Suprapubic skin (tissue), 4 donors: ENCODE results near the gene SRGAP1. TPM values are rescaled to one million over a fixed set of nuclear protein-coding genes. Genes with fewer than 3 reads are reported as not detected.
"Not testable (repeated sequence)": the region's sequence is repeated elsewhere in the genome, so short reads cannot be mapped to it uniquely, and the experiment has no call there.

Experiments used
- DNase-seq, 2 donors: peaks; one replicate each; pipeline ENCODE4 v3.0.0-alpha.2; 2019; ENCODE audit warnings: low spot score in 2 of 2
- H3K27ac ChIP-seq: fragments of 200-600 bp; sonication (generic); one replicate; pipeline ENCODE4 v1.5.1; 2019
- H3K27me3 ChIP-seq: fragments of 200-600 bp; sonication (generic); one replicate; pipeline ENCODE4 v1.5.1; 2019
- H3K36me3 ChIP-seq: fragments of 200-600 bp; sonication (generic); one replicate; pipeline ENCODE4 v1.5.1; 2019
- H3K4me1 ChIP-seq: fragments of 200-600 bp; sonication (generic); one replicate; pipeline ENCODE4 v1.5.1; 2019
- H3K4me3 ChIP-seq: fragments of 200-600 bp; sonication (generic); one replicate; pipeline ENCODE4 v1.5.1; 2019; ENCODE audit warnings: mild to moderate bottlenecking
- H3K9me3 ChIP-seq: fragments of 200-600 bp; sonication (generic); one replicate; pipeline ENCODE4 v1.5.1; 2019
- EP300 ChIP-seq: sonication (generic); formaldehyde crosslinking; IDR thresholded peaks from one replicate; pipeline ENCODE4 v1.6.1; 2017; ENCODE audit warnings: antibody characterized with exemption
- POLR2A ChIP-seq, 2 donors: fragments of 450-650 bp; IDR thresholded peaks; one replicate each; pipeline ENCODE4 v1.6.1; 2017; ENCODE audit warnings: antibody characterized with exemption in 2 of 2, mild to moderate bottlenecking in 2 of 2, moderate library complexity in 2 of 2
- POLR2AphosphoS5 ChIP-seq, 3 donors: sonication (generic); formaldehyde crosslinking; IDR thresholded peaks; one replicate each; pipeline ENCODE4 v1.6.1; 2017; ENCODE audit warnings: antibody characterized with exemption in 3 of 3
- WGBS: methylation state at CpG from one replicate; pipeline ENCODE4 v1.1.5; 2018; 5-methylcytosine and 5-hydroxymethylcytosine counted together
- total RNA-seq, 4 donors: library from RNA; depleted of rRNA; stranded (reverse); fragments of >200 nt; gene quantifications; one replicate each; pipeline ENCODE4 v1.1.0, GENCODE V29; 2016
- TF ChIP-seq, protein P1 (sequence below), 2 donors: fragments of 200-600 bp in 1 of 2; fragments of 450-650 bp in 1 of 2; sonication (generic) in 1 of 2; IDR thresholded peaks; one replicate each; pipeline ENCODE4 v1.5.1; 2016 to 2019; ENCODE audit warnings: antibody characterized with exemption in 2 of 2, mild to moderate bottlenecking in 1 of 2, moderate library complexity in 1 of 2

Gene SRGAP1
- total RNA-seq, 4 donors from 2014 or later: 8.4 to 10.9 (median 9.8) TPM

DNA sequence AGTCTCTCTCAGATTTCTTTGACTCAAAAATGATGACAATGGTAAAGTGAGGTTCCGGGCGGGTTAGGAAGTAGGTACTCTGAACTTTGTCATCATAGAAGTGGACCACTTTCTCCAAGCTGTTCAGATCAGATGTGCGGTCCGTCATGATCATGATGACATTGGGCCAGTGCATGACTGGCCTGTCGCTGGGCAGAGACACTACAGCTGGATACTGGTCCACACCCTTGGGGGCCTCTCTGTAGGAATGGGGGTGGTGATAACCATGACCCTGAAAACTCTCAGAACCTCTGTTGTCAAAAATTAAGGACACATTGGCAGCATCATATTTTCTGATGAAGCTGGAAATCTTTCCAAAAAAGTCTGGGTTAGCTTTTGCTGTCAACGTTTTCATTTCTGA is 349.4 kb downstream of the SRGAP1 start:
- Histone ChIP-seq H3K27me3 (no peaks in the 10 kb centered on the region), H3K9me3 (no peaks in the 10 kb centered on the region), H3K4me1 (no peaks in the 10 kb centered on the region), H3K36me3 (peaks cover 24% of the 10 kb centered on the region), H3K4me3 (no peak overlapping the region), H3K27ac (no peak overlapping the region)
- TF ChIP-seq POLR2AphosphoS5 (IDR thresholded peaks at IDR 0.05): no peak
- no peak for TF ChIP-seq POLR2A (IDR thresholded peaks at IDR 0.05)
- TF ChIP-seq, protein P1, sequence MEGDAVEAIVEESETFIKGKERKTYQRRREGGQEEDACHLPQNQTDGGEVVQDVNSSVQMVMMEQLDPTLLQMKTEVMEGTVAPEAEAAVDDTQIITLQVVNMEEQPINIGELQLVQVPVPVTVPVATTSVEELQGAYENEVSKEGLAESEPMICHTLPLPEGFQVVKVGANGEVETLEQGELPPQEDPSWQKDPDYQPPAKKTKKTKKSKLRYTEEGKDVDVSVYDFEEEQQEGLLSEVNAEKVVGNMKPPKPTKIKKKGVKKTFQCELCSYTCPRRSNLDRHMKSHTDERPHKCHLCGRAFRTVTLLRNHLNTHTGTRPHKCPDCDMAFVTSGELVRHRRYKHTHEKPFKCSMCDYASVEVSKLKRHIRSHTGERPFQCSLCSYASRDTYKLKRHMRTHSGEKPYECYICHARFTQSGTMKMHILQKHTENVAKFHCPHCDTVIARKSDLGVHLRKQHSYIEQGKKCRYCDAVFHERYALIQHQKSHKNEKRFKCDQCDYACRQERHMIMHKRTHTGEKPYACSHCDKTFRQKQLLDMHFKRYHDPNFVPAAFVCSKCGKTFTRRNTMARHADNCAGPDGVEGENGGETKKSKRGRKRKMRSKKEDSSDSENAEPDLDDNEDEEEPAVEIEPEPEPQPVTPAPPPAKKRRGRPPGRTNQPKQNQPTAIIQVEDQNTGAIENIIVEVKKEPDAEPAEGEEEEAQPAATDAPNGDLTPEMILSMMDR (IDR thresholded peaks at IDR 0.05): no peak
- no peak for TF ChIP-seq EP300
- no peak for DNase-seq
- WGBS: 94% methylated on average over 6 of the region's 6 CpGs

DNA sequence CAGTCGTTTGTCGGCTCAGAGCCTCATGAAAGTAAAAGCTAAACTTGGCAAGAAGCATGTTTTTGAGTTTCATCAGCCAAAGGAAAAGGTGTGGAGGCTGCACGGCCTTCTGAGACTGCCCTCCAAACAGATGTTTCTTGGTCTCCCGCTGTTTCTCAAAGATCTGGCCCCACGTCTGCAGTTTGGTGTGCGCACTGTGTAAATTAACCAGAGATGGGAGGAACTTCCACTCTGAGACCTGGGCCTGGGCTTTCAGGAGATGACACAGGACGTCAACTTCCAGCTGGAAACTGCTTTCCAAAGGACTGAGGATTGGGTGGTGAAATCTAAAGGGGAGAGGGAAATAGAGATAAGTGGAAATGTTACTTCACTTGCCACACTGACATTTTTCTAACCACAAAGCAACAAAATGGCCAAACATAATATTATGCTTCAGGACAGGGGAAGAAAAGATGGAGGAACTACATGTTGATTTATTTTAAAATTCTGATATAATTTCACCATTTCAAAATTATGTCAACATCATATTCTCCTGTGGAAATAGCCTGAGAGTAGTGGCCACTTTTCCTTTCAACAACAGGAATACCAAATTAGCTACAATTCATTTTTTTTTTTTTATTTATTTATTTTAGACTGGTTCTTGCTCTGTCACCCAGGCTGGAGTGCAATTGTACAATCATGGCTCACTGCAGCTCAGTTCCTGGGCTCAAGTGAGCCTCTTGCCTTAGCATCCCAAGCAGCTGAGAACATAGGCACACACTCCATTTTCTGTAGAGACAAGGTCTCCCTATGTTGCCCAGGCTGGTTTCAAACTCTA is 350.0 kb downstream of the SRGAP1 start:
- no peaks in the 10 kb centered on the region for H3K27me3 ChIP-seq
- no peaks in the 10 kb centered on the region for H3K4me1 ChIP-seq
- TF ChIP-seq POLR2AphosphoS5 (IDR thresholded peaks at IDR 0.05) (no peak), EP300 (no peak), POLR2A (IDR thresholded peaks at IDR 0.05) (no peak)
- TF ChIP-seq, protein P1 (IDR thresholded peaks at IDR 0.05): no peak
- H3K4me3 ChIP-seq: no peak overlapping the region
- H3K27ac ChIP-seq: no peak overlapping the region
- WGBS: 91% methylated on average over 7 of the region's 7 CpGs
- no peaks in the 10 kb centered on the region for H3K9me3 ChIP-seq
- no peak for DNase-seq
- H3K36me3 ChIP-seq: peaks cover 24% of the 10 kb centered on the region

DNA sequence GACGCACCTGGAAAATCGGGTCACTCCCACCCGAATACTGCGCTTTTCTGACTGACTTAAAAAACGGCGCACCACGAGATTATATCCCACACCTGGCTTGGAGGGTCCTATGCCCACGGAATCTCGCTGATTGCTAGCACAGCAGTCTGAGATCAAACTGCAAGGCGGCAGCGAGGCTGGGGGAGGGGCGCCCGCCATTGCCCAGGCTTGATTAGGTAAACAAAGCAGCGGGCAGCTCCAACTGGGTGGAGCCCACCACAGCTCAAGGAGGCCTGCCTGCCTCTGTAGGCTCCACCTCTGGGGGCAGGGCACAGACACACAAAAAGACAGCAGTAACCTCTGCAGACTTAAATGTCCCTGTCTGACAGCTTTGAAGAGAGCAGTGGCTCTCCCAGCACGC is 351.3 kb downstream of the SRGAP1 start:
- H3K27me3 ChIP-seq, H3K4me1 ChIP-seq, H3K27ac ChIP-seq, H3K4me3 ChIP-seq, H3K9me3 ChIP-seq, DNase-seq: not testable (repeated sequence)
- no CpG with 5 or more reads among the region's 15 CpGs for WGBS
- H3K36me3 ChIP-seq: peaks cover 24% of the 10 kb centered on the region

DNA sequence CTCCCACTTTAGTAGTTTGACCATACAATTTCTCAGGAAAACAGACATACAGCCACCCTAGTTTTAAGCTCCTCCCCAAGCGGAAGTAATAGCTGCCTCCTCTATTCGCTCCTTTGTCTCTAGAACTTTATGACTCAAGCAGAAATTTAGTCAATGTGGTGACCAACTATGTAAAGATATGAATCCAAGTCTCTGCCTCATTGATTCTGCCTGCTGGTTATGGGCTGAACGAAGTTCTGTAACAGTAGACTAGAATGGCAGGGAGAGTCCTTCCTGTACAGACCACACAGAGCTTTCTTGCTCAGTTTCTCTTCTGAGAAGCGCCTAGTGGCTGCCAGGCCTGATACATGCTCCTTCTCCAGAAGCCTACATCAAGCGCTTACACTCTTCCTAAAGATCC is 358.5 kb downstream of the SRGAP1 start:
- WGBS: 92% methylated on average over 5 of the region's 5 CpGs
- Histone ChIP-seq H3K9me3 (no peaks in the 10 kb centered on the region), H3K27ac (no peak overlapping the region), H3K27me3 (no peaks in the 10 kb centered on the region), H3K36me3 (peaks cover 15% of the 10 kb centered on the region), H3K4me3 (no peak overlapping the region), H3K4me1 (no peaks in the 10 kb centered on the region)
- TF ChIP-seq POLR2A (IDR thresholded peaks at IDR 0.05) (no peak), POLR2AphosphoS5 (IDR thresholded peaks at IDR 0.05) (no peak), EP300 (no peak)
- TF ChIP-seq, protein P1 (IDR thresholded peaks at IDR 0.05): no peak
- DNase-seq: no peak

DNA sequence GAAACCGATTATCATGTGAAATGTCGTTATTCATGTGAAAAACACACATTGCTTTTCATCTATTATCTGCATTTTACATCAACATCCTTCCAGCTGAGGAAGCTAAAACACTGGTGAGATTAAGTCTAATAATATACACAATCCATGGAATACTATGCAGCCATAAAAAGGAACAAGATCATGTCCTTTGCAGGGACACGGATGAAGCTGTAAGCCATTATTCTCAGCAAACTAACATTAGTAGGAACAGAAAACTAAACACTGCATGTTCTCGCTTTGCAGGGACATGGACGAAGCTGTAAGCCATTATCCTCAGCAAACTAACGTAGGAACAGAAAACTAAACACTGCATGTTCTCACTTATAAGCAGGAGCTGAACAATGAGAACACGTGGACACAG is 359.3 kb downstream of the SRGAP1 start:
- no peak for DNase-seq
- H3K36me3 ChIP-seq: peaks cover 15% of the 10 kb centered on the region
- TF ChIP-seq POLR2AphosphoS5 (IDR thresholded peaks at IDR 0.05): no peak
- TF ChIP-seq POLR2A (IDR thresholded peaks at IDR 0.05): no peak
- no peak for TF ChIP-seq EP300
- TF ChIP-seq, protein P1 (IDR thresholded peaks at IDR 0.05): no peak
- WGBS: 56% methylated on average over 7 of the region's 7 CpGs
- H3K9me3 ChIP-seq: no peaks in the 10 kb centered on the region
- no peaks in the 10 kb centered on the region for H3K27me3 ChIP-seq
- no peak overlapping the region for H3K27ac ChIP-seq
- no peaks in the 10 kb centered on the region for H3K4me1 ChIP-seq
- H3K4me3 ChIP-seq: no peak overlapping the region

DNA sequence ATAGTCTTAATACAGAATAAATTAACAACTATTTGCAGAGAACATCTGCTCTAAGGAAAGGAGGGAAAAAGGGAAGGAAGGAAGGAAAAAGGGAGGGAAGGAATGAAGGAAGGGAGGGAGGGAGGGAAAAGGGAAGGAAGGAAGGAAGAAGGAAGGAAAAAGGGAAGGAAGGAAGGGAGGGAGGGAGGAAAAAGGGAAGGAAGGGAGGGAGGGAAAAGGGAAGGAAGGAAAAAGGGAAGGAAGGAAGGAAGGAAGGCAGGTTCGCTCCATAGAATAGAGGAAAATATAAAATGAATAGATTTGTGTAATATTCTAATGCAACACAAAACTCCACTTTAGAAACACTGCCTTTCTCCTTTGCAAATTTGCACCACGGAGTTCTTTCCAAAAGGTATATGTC is 361.0 kb downstream of the SRGAP1 start:
- WGBS: 93% methylated on average over 2 of the region's 2 CpGs
- Histone ChIP-seq H3K9me3 (no peaks in the 10 kb centered on the region), H3K4me3 (no peak overlapping the region), H3K4me1 (no peaks in the 10 kb centered on the region), H3K27ac (no peak overlapping the region), H3K27me3 (no peaks in the 10 kb centered on the region), H3K36me3 (peaks cover 15% of the 10 kb centered on the region)
- no peak for DNase-seq
- TF ChIP-seq POLR2AphosphoS5 (IDR thresholded peaks at IDR 0.05) (no peak), POLR2A (IDR thresholded peaks at IDR 0.05) (no peak), EP300 (no peak)
- TF ChIP-seq, protein P1 (IDR thresholded peaks at IDR 0.05): no peak
